K562 (cell line): ENCODE measurements around the gene CSNK2A1. TPM values are rescaled to one million over a fixed set of nuclear protein-coding genes. Genes with fewer than 3 reads are reported as not detected.

Experiments used
- ATAC-seq: fragments of 200-7000 bp; cut with Tn5 transposase; 3 replicates; pipeline ENCODE4 v1.9.1; 2020; ENCODE audit warnings: moderate library complexity
- BruUV-seq: library from RNA; stranded (reverse); fragments of 400-500 nt; replicated peaks from 2 replicates; lab custom pipeline; 2021; lab: Mats Ljungman, UMichigan
- CTCF ChIA-PET: fragments of 300-600 bp; formaldehyde crosslinking; extraction: SDS; loops from one replicate; lab custom pipeline; 2021; ENCODE audit warnings: low intra/inter-chr PET ratio; lab: Yijun Ruan, JAX
- POLR2A ChIA-PET: fragments of 300-600, 350-650 bp; sonication (Branson Sonifier 250); formaldehyde crosslinking; extraction: SDS; loops from one replicate; lab custom pipeline; 2021; ENCODE audit warnings: antibody characterized with exemption, inconsistent platforms; lab: Yijun Ruan, JAX
- DNase-seq, 4 experiments: peaks; one replicate each; pipeline versions ENCODE4 v3.0.0 to v3.0.0-alpha.2; 2011 to 2018; ENCODE audit warnings: low spot score in 3 of 4, mixed read lengths in 3 of 4; ENCODE audit errors: extremely low read depth in 1 of 4
- FAIRE-seq: peaks from 2 replicates; lab custom pipeline; 2011; peaks lifted over from hg19 to GRCh38; lab: Jason Lieb, UNC
- H2AFZ ChIP-seq: 2 replicates; pipeline ENCODE4 v1.6.0; 2011; ENCODE audit warnings: low read depth, low read length, control low read depth, inconsistent platforms
- H3K27ac ChIP-seq: fragments of 200-600 bp; 3 replicates; pipeline ENCODE4 v1.8.0; 2011; ENCODE audit warnings: low read depth, mild to moderate bottlenecking, control low read depth, inconsistent platforms, low read length, moderate library complexity, mixed read lengths; ENCODE audit errors: extremely low read depth
- H3K27me3 ChIP-seq, 2 experiments: fragments of 300-600 bp in 1 of 2; 2 replicates in 1 of 2; 3 replicates in 1 of 2; pipeline versions ENCODE4 v1.6.0 to v1.8.0; 2011; ENCODE audit warnings: inconsistent platforms in 2 of 2, low read length in 2 of 2, mild to moderate bottlenecking in 1 of 2, mixed read lengths in 1 of 2, moderate library complexity in 1 of 2; ENCODE audit not compliant: control insufficient read depth in 2 of 2, insufficient read depth in 2 of 2
- H3K36me3 ChIP-seq: fragments of 300-600 bp; 3 replicates; pipeline ENCODE4 v1.8.0; 2011; ENCODE audit warnings: mild to moderate bottlenecking, low read length, inconsistent platforms; ENCODE audit not compliant: control insufficient read depth, insufficient read depth
- H3K4me1 ChIP-seq, 2 experiments: fragments of 200-600 bp in 1 of 2; replicated peaks in 1 of 2; 2 replicates in 1 of 2; 3 replicates in 1 of 2; pipeline versions ENCODE4 v1.5.1 to v1.8.0; 2011; ENCODE audit warnings: inconsistent platforms in 2 of 2, low read length in 2 of 2, mild to moderate bottlenecking in 1 of 2, mixed read lengths in 1 of 2, moderate library complexity in 1 of 2; ENCODE audit not compliant: control insufficient read depth in 2 of 2, insufficient read depth in 2 of 2
- H3K4me2 ChIP-seq: 2 replicates; pipeline ENCODE4 v1.6.1; 2011; ENCODE audit warnings: low read length, control low read depth, inconsistent platforms, mixed read lengths; ENCODE audit not compliant: insufficient read depth
- H3K4me3 ChIP-seq: fragments of 200-600 bp; sonication (generic), shearing (Covaris generic); 2 replicates; pipeline ENCODE4 v1.5.1; 2016; ENCODE audit warnings: control low read depth, inconsistent platforms
- H3K79me2 ChIP-seq: fragments of 200-600 bp; 3 replicates; pipeline ENCODE4 v1.8.0; 2011; ENCODE audit warnings: low read length, inconsistent platforms; ENCODE audit not compliant: control insufficient read depth, insufficient read depth
- H3K9ac ChIP-seq, 2 experiments: 2 replicates each; pipeline versions ENCODE4 v1.6.0 to v1.6.1; 2011; ENCODE audit warnings: low read depth in 2 of 2, low read length in 2 of 2, control low read depth in 1 of 2, inconsistent platforms in 1 of 2, mild to moderate bottlenecking in 1 of 2, mixed read lengths in 1 of 2; ENCODE audit not compliant: insufficient read depth in 1 of 2
- H3K9me1 ChIP-seq: one replicate; pipeline ENCODE4 v1.6.0; 2011; ENCODE audit warnings: inconsistent platforms, mild to moderate bottlenecking, low read length, moderate library complexity; ENCODE audit not compliant: control insufficient read depth, insufficient read depth
- H3K9me3 ChIP-seq: replicated peaks from 2 replicates; pipeline ENCODE4 v1.5.1; 2011; ENCODE audit warnings: low read depth, low read length, inconsistent platforms; ENCODE audit not compliant: control insufficient read depth, insufficient read depth
- H4K20me1 ChIP-seq: replicated peaks from 2 replicates; pipeline ENCODE4 v1.6.1; 2011; ENCODE audit warnings: low read length, inconsistent platforms, mixed read lengths; ENCODE audit not compliant: control insufficient read depth, insufficient read depth
- GABPB2 ChIP-seq: fragments of 250-450 bp; sonication (Bioruptor Pico); conservative IDR thresholded peaks from 2 replicates; pipeline ENCODE4 v1.5.1; 2021; ENCODE audit warnings: mild to moderate bottlenecking
- HDGF ChIP-seq: fragments of 450-650 bp; IDR thresholded peaks from 2 replicates; pipeline ENCODE4 v1.6.1; 2016
- POLR2B ChIP-seq: fragments of 450-650 bp; IDR thresholded peaks from 2 replicates; pipeline ENCODE4 v1.6.1; 2018; ENCODE audit warnings: low read depth; ENCODE audit not compliant: partially characterized antibody
- SMAD3 ChIP-seq: fragments of 450-650 bp; formaldehyde crosslinking; conservative IDR thresholded peaks from 2 replicates; pipeline ENCODE4 v1.4.0; 2020; ENCODE audit warnings: mild to moderate bottlenecking
- ZNF263 ChIP-seq: sonication (generic); formaldehyde crosslinking; IDR thresholded peaks from 2 replicates; pipeline ENCODE4 v1.8.0; 2022; ENCODE audit warnings: mild to moderate bottlenecking, missing genetic modification reagents, borderline replicate concordance
- ZNF318 ChIP-seq, 2 experiments: fragments of 450-650 bp; IDR thresholded peaks; 2 replicates each; pipeline ENCODE4 v1.6.1; 2016; ENCODE audit warnings: mild to moderate bottlenecking in 2 of 2, borderline replicate concordance in 1 of 2, low read depth in 1 of 2, moderate library complexity in 1 of 2
- WGBS: fragments of 100-300 bp; shearing (Covaris generic); methylation state at CpG from one replicate; pipeline ENCODE4 v1.1.6; 2016; ENCODE audit warnings: low coverage, mixed read lengths; ENCODE audit not compliant: insufficient coverage; ENCODE audit errors: missing lambda C conversion rate; 5-methylcytosine and 5-hydroxymethylcytosine counted together
- in situ Hi-C: fragments of 300-500 bp; cut with MboI; formaldehyde crosslinking; loops from 4 replicates; pipeline ENCODE4 v1.15.0; 2018; ENCODE audit warnings: inconsistent platforms, mixed read lengths
- intact Hi-C: fragments of 100-400 bp; cut with micrococcal nuclease; formaldehyde crosslinking; loops from 2 replicates; pipeline ENCODE4 v1.14.2; 2022
- polyA plus RNA-seq, 8 experiments: library from polyadenylated mRNA; depleted of rRNA in 4 of 8; stranded (reverse) in 5 of 8; unstranded in 3 of 8; fragments of >200 nt; fragmentation: Nextera tagmentation in 2 of 8; fragmentation: Illumina TruSeq in 1 of 8; extraction: Ambion mirVana in 2 of 8; extraction: Trizol in 1 of 8; gene quantifications; 2 replicates each; pipeline versions ENCODE4 v1.2.1 to v1.2.3, GENCODE V29; 2011 to 2014; ENCODE audit warnings: inconsistent platforms in 1 of 8, missing spikeins in 1 of 8
- total RNA-seq, 7 experiments: library from RNA; depleted of rRNA in 6 of 7; stranded (reverse); fragments of >200 nt in 6 of 7; fragmentation: Illumina TruSeq in 2 of 7; extraction: Trizol in 2 of 7; gene quantifications; 2 replicates each; pipeline versions ENCODE4 v1.2.1 to v1.2.3, GENCODE V29; 2011 to 2021; ENCODE audit warnings: low replicate concordance in 1 of 7

The CSNK2A1 gene
- total and polyA plus RNA-seq, 9 of the 15 experiments (the other 6 are each of a cell fraction or from before 2014, with no cell fraction given): 71.0 to 251 (median 103) TPM

GRCh38 chr20:474581-474980 lies 69.0 kb downstream of the CSNK2A1 start:
- no peaks in the 10 kb centered on the region; the same call in 1 of the 2 replicates for H3K9me3 ChIP-seq
- intact Hi-C loops (no loop called here), in situ Hi-C loops (no loop called here)
- ChIA-PET POLR2A (interaction anchor here (1.0 kb wide), 1 partner anchor 75 kb away, joined by 3 read pairs; no protein-coding TSS in a partner anchor), CTCF (no interaction called here)
- H3K36me3 ChIP-seq: peaks cover 37% of the 10 kb centered on the region; the same call in 2 of the 3 replicates
- H3K9me1 ChIP-seq: no peaks in the 10 kb centered on the region
- no peak overlapping the region for H3K4me2 ChIP-seq
- WGBS: 73% methylated on average over 2 of the region's 2 CpGs
- no peaks in the 10 kb centered on the region for H4K20me1 ChIP-seq
- H3K4me1 ChIP-seq: no peaks in the 10 kb centered on the region; a peak in 2 of 5 replicates
- no peak overlapping the region for H3K9ac ChIP-seq
- H3K27ac ChIP-seq: no peak overlapping the region
- BruUV-seq: no TSS peak
- H2AFZ ChIP-seq: no peak overlapping the region
- FAIRE-seq (no peak), DNase-seq (no peak), ATAC-seq (no peak)
- TF ChIP-seq GABPB2 (CRISPR knock-in tag) (no peak), HDGF (no peak)
- no peak overlapping the region for H3K4me3 ChIP-seq
- no peaks in the 10 kb centered on the region for H3K79me2 ChIP-seq
- H3K27me3 ChIP-seq: no peaks in the 10 kb centered on the region

GRCh38 chr20:472889-473292 lies 70.7 kb downstream of the CSNK2A1 start:
- 100% methylated on average over 1 of the region's 1 CpG for WGBS
- peak; percentile 60; the same call in 1 of the 2 replicates for TF ChIP-seq ZNF263 (CRISPR knock-in tag)
- no peak for TF ChIP-seq SMAD3 (CRISPR knock-in tag)
- TF ChIP-seq POLR2B: peak; percentile 31
- no peak for TF ChIP-seq ZNF318 (IDR thresholded peaks at IDR 0.05; ENCODE audit: borderline replicate concordance in 1 of 2, low read depth in 1 of 2)

More at GRCh38 chr20:472889-473292, 70.7 kb downstream of the CSNK2A1 start:
- Histone ChIP-seq H3K4me2 (no peak overlapping the region), H2AFZ (no peak overlapping the region), H3K9ac (no peak overlapping the region), H3K4me3 (no peak overlapping the region), H3K9me1 (no peaks in the 10 kb centered on the region), H3K27ac (no peak overlapping the region), H3K79me2 (no peaks in the 10 kb centered on the region), H4K20me1 (no peaks in the 10 kb centered on the region), H3K9me3 (no peaks in the 10 kb centered on the region; the same call in 1 of the 2 replicates), H3K36me3 (peaks cover 21% of the 10 kb centered on the region; the same call in 2 of the 3 replicates), H3K4me1 (no peaks in the 10 kb centered on the region; a peak in 1 of 5 replicates), H3K27me3 (no peaks in the 10 kb centered on the region)
- ChIA-PET CTCF (no interaction called here), POLR2A (interaction anchor here (0.6 to 1.7 kb wide), 3 partner anchors 10 to 196 kb away, joined by 3 to 5 read pairs (median 4); partner anchors contain the start of gene TBC1D20)
- in situ Hi-C loops: no loop called here
- ATAC-seq (no peak), FAIRE-seq (no peak), DNase-seq (no peak)
- no TSS peak for BruUV-seq
- intact Hi-C loops: no loop called here
